Measurements from ENCODE around the gene BNC2. TPM values are rescaled to one million over a fixed set of nuclear protein-coding genes. Genes with fewer than 3 reads are reported as not detected.

Gene BNC2
- total and polyA plus RNA-seq, 2 of the 13 experiments (the other 11 are each of a cell fraction or from before 2014, with no cell fraction given), result not detected

DNA sequence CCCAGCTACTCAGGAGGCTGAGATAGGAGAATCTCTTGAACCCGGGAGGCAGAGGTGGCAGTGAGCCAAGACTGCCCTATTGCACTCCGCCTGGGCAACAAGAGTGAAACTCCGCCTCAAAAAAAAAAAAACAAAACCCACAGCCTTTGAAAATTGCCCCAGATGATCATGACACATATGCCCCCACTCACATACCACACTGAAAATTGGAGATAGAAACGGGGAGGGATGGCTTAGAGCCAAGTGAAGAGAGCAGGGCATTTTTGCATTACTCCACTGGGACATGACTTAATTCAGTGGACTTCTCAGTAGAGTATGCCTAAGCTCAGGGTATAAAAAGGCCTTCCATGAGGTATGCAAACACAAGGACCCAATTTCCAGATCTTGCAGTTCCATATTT is 309.3 kb downstream of the BNC2 start:
- intact Hi-C loops (cut with micrococcal nuclease; ENCODE audit: unreplicated experiment) (no loop called here), in situ Hi-C loops (cut with HindIII; ENCODE audit: extremely low pct_ligation_motif_present, low pct_unique_long_range_greater_than_20kb) (no loop called here)
- no TSS peak for BruUV-seq (replicated peaks)
- Histone ChIP-seq H3K36me3 (replicated peaks in 1 of 2; ENCODE audit: control insufficient read depth in 1 of 2, insufficient read depth in 2 of 2, low read length in 2 of 2) (no peaks in the 10 kb centered on the region), H3K79me2 (ENCODE audit: insufficient read depth, low read length) (no peaks in the 10 kb centered on the region), H4K20me1 (ENCODE audit: insufficient read depth, low read length) (no peaks in the 10 kb centered on the region), H3K9me3 (ENCODE audit: low read length) (no peaks in the 10 kb centered on the region), H3K4me1 (ENCODE audit: insufficient read depth, low read length) (no peaks in the 10 kb centered on the region), H3K9ac (ENCODE audit: insufficient read depth, low read depth, low read length) (no peak overlapping the region), H2AFZ (ENCODE audit: low read length) (no peak overlapping the region), H3K4me3 (replicated peaks in 1 of 3; ENCODE audit: insufficient read depth in 1 of 3, low read depth in 2 of 3, low read length in 3 of 3) (no peak overlapping the region), H3K4me2 (ENCODE audit: low read depth, low read length) (no peak overlapping the region), H3K27me3 (ENCODE audit: control insufficient read depth in 1 of 2, insufficient read depth in 2 of 2, low read length in 2 of 2) (no peaks in the 10 kb centered on the region; a peak in 1 of 5 replicates), H3K27ac (ENCODE audit: extremely low read length, insufficient read depth, low read length) (no peak overlapping the region)
- no peak for ATAC-seq
- ChIA-PET POLR2A (no interaction called here), CTCF (ENCODE audit: low intra/inter-chr PET ratio, low total read pairs) (no interaction called here)
- 4% methylated on average over 4 of the region's 4 CpGs for WGBS (ENCODE audit: low lambda C conversion rate)
- FAIRE-seq, result no peak
- TF ChIP-seq KAT2B (IDR thresholded peaks at IDR 0.05; ENCODE audit: borderline replicate concordance, low read depth, low read length), result no peak
- TF ChIP-seq ZNF816 (CRISPR knock-in tag; IDR thresholded peaks at IDR 0.05; ENCODE audit: borderline replicate concordance), result no peak
- TF ChIP-seq ZNF34 (CRISPR knock-in tag; IDR thresholded peaks at IDR 0.05; ENCODE audit: borderline replicate concordance), result no peak
- no peak for TF ChIP-seq ISX (CRISPR knock-in tag; conservative IDR thresholded peaks at IDR 0.05)
- no peak for TF ChIP-seq ZNF678 (CRISPR knock-in tag; IDR thresholded peaks at IDR 0.05)
- no peak for DNase-seq (ENCODE audit: low spot score)

DNA sequence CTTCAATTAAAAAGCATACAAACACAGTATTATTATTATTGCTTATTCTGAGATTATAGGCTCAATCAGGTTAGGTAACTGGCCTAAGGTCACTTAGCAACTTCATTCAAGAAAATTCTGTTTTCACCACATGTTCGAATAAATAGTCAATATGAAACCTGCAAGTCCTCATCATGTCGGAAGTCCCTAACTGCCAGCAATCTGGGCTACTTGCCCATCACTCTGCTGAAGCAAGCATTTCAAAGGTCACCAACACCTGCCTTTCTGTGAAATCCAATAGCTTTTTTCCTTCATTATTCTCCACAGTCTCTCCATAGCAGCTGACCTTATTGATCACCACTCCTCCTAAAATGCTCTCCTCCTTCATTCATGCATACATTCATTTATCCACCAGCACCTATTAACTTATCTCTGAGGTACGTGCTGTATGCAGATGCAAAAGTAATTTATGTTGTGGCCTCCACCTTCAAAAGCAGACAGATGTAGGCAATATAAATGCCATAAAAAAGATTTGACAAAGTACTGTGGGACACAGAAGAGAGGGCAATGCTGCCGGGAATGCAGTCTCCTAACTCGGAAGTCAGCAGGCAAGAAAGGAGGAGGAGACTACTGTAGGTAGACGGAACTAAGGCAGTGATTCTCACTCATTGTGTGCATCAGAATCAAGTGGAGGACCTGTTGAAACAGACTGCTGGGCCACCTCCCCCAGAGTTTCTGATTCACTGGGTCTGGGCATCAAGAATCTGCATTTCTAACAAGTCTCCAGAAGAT is 310.9 kb downstream of the BNC2 start:
- no peak overlapping the region for H3K9ac ChIP-seq (ENCODE audit: insufficient read depth, low read depth, low read length)
- no peaks in the 10 kb centered on the region for H3K36me3 ChIP-seq (replicated peaks in 1 of 2; ENCODE audit: control insufficient read depth in 1 of 2, insufficient read depth in 2 of 2, low read length in 2 of 2)
- TF ChIP-seq GABPA (IDR thresholded peaks at IDR 0.05; ENCODE audit: low read depth, low read length), result no peak
- TF ChIP-seq GABPA (CRISPR knock-in tag; IDR thresholded peaks at IDR 0.05; ENCODE audit: low read depth), result no peak
- TF ChIP-seq, protein P1, sequence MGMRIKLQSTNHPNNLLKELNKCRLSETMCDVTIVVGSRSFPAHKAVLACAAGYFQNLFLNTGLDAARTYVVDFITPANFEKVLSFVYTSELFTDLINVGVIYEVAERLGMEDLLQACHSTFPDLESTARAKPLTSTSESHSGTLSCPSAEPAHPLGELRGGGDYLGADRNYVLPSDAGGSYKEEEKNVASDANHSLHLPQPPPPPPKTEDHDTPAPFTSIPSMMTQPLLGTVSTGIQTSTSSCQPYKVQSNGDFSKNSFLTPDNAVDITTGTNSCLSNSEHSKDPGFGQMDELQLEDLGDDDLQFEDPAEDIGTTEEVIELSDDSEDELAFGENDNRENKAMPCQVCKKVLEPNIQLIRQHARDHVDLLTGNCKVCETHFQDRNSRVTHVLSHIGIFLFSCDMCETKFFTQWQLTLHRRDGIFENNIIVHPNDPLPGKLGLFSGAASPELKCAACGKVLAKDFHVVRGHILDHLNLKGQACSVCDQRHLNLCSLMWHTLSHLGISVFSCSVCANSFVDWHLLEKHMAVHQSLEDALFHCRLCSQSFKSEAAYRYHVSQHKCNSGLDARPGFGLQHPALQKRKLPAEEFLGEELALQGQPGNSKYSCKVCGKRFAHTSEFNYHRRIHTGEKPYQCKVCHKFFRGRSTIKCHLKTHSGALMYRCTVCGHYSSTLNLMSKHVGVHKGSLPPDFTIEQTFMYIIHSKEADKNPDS (CRISPR knock-in tag; IDR thresholded peaks at IDR 0.05), result no peak
- TF ChIP-seq SNRNP70 (IDR thresholded peaks at IDR 0.05; ENCODE audit: low read depth, low read length), result no peak
- TF ChIP-seq ZSCAN22 (CRISPR knock-in tag; IDR thresholded peaks at IDR 0.05), result no peak
- TF ChIP-seq ZNF713 (CRISPR knock-in tag; IDR thresholded peaks at IDR 0.05), result no peak
- TF ChIP-seq ZNF567 (CRISPR knock-in tag; IDR thresholded peaks at IDR 0.05; ENCODE audit: borderline replicate concordance), result no peak
- no peak for TF ChIP-seq SIX1 (CRISPR knock-in tag; IDR thresholded peaks at IDR 0.05; ENCODE audit: borderline replicate concordance)
- TF ChIP-seq ZNF83 (CRISPR knock-in tag; IDR thresholded peaks at IDR 0.05; ENCODE audit: borderline replicate concordance), result no peak

More for the DNA sequence above, 310.9 kb downstream of the BNC2 start:
- Histone ChIP-seq H3K4me3 (replicated peaks in 1 of 3; ENCODE audit: insufficient read depth in 1 of 3, low read depth in 2 of 3, low read length in 3 of 3) (no peak overlapping the region), H3K79me2 (ENCODE audit: insufficient read depth, low read length) (no peaks in the 10 kb centered on the region), H3K9me3 (ENCODE audit: low read length) (no peaks in the 10 kb centered on the region), H3K27me3 (ENCODE audit: control insufficient read depth in 1 of 2, insufficient read depth in 2 of 2, low read length in 2 of 2) (no peaks in the 10 kb centered on the region; a peak in 2 of 5 replicates), H3K4me1 (ENCODE audit: insufficient read depth, low read length) (no peaks in the 10 kb centered on the region), H2AFZ (ENCODE audit: low read length) (no peak overlapping the region), H3K27ac (ENCODE audit: extremely low read length, insufficient read depth, low read length) (no peak overlapping the region), H3K4me2 (ENCODE audit: low read depth, low read length) (no peak overlapping the region), H4K20me1 (ENCODE audit: insufficient read depth, low read length) (no peaks in the 10 kb centered on the region)
- no peak for DNase-seq (ENCODE audit: low spot score)
- ChIA-PET CTCF (ENCODE audit: low intra/inter-chr PET ratio, low total read pairs) (no interaction called here), POLR2A (no interaction called here)
- no peak for FAIRE-seq
- intact Hi-C loops (cut with micrococcal nuclease; ENCODE audit: unreplicated experiment) (no loop called here), in situ Hi-C loops (cut with HindIII; ENCODE audit: extremely low pct_ligation_motif_present, low pct_unique_long_range_greater_than_20kb) (no loop called here)
- WGBS (ENCODE audit: low lambda C conversion rate), result 2% methylated on average over 6 of the region's 6 CpGs
- no peak for ATAC-seq
- BruUV-seq (replicated peaks), result no TSS peak
